Spinal cord (tissue), 10 donors: ENCODE measurements around the gene MC2R. TPM values are rescaled to one million over a fixed set of nuclear protein-coding genes. Genes with fewer than 3 reads are reported as not detected.

ENCODE experiments used
- DNase-seq, 6 donors: peaks; one replicate each; pipeline versions ENCODE4 v3.0.0 to v3.0.0-alpha.2; 2013 to 2015; ENCODE audit warnings: low spot score in 6 of 6, low read depth in 4 of 6
- H3K27ac ChIP-seq: one replicate; pipeline ENCODE4 v1.5.1; 2013; ENCODE audit warnings: low read depth, low read length, control low read depth
- H3K27me3 ChIP-seq: one replicate; pipeline ENCODE4 v1.6.1; 2013; ENCODE audit warnings: low read length; ENCODE audit not compliant: control insufficient read depth, insufficient read depth
- H3K36me3 ChIP-seq: one replicate; pipeline ENCODE4 v1.6.1; 2013; ENCODE audit warnings: low read length; ENCODE audit not compliant: control insufficient read depth, insufficient read depth
- H3K4me1 ChIP-seq: one replicate; pipeline ENCODE4 v1.6.1; 2013; ENCODE audit warnings: low read length; ENCODE audit not compliant: control insufficient read depth, insufficient read depth
- H3K4me3 ChIP-seq: one replicate; pipeline ENCODE4 v1.5.1; 2013; ENCODE audit warnings: low read depth, low read length, control low read depth
- H3K9me3 ChIP-seq: one replicate; pipeline ENCODE4 v1.6.1; 2013; ENCODE audit warnings: low read length; ENCODE audit not compliant: control insufficient read depth, insufficient read depth
- WGBS: methylation state at CpG from one replicate; pipeline ENCODE4 v1.1.5; 2013; ENCODE audit warnings: missing lambda C conversion rate; ENCODE audit not compliant: insufficient coverage; 5-methylcytosine and 5-hydroxymethylcytosine counted together
- long read RNA-seq, 4 donors: transcript quantifications; one replicate each; lab custom pipeline, GENCODE V29; 2026
- polyA plus RNA-seq, 2 donors: library from polyadenylated mRNA; unstranded; fragments of 120-200 nt; gene quantifications; one replicate each; pipeline ENCODE4 v1.2.1, GENCODE V29; 2013; ENCODE audit not compliant: insufficient read length in 2 of 2
- total RNA-seq, 2 donors: library from RNA; depleted of rRNA in 1 of 2; stranded (reverse); fragments of 120-200 nt in 1 of 2; fragments of >200 nt in 1 of 2; gene quantifications; one replicate each; pipeline versions ENCODE4 v1.2.3 to v1.2.4, GENCODE V29; 2013 to 2014
- donor health status: healthy.

The MC2R gene
- total RNA-seq = not detected
- polyA plus RNA-seq = not detected
- long read RNA-seq, donor 1, partial matches to known transcripts = 0 of 2 reads
- long read RNA-seq, donor 1, other reads (novel, unspliced or antisense) = 0 of 2 reads
- long read RNA-seq, donor 2 = 0 reads
- long read RNA-seq, donor 3 = 0 reads
- long read RNA-seq, donor 4 = 0 reads

DNA sequence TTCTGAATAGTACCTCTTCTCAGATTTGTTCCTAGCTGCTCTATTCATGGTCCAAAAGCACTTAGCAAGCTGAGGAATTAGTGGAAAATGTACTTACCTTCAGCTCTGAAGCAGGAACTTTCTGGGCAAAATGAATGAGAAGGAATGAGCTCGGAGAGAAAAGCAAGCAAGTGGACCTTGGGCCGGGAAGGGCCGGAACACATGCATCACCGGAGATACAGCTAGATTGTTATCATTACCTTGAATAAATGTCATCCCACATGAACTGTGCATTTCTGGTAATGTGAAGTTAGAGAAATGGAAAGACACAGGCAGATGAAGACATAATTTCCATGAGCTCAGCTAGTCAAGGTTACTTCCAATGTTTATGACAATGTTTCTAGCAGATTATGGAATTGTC, at the start of gene MC2R:
Gene MC2R (minus strand): TSS at position 146 of the 400 bp plus-strand sequence. CDS start 30,018 bp downstream, outside the sequence.
- H3K27me3 ChIP-seq = no peaks in the 10 kb centered on the region
- no peaks in the 10 kb centered on the region for H3K9me3 ChIP-seq
- no peak within 1 kb of the TSS for H3K4me3 ChIP-seq
- DNase-seq = peak in 1 of 6 donors; percentile 6
- WGBS = no CpG with 5 or more reads among the region's 4 CpGs
- peaks cover 9% of the 10 kb centered on the region for H3K4me1 ChIP-seq
- H3K36me3 ChIP-seq = no peaks in the 10 kb centered on the region
- H3K27ac ChIP-seq = no peak within 1 kb of the TSS

DNA sequence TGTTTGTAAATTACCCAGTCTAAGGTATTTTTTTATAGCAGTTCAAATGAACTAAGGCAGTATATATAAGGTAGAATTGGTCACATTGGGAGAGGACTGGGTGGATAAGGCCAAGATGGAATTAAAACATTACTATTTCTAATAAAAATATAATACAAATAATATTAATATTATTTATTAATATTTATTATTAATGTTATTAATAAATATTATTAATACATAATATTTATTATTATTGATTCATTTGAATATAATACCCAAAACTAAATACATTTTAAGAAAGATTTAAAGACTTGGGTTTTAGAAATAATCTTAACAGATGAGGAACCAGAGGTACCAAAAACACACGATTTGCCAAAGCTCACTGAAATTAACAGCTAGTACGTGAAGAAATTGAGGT, 30.5 kb upstream of the MC2R start:
- DNase-seq = no peak
- Histone ChIP-seq H3K4me1 (no peaks in the 10 kb centered on the region), H3K9me3 (no peaks in the 10 kb centered on the region), H3K27ac (no peak overlapping the region), H3K4me3 (no peak overlapping the region), H3K36me3 (no peaks in the 10 kb centered on the region), H3K27me3 (no peaks in the 10 kb centered on the region)
- no CpG with 5 or more reads among the region's 2 CpGs for WGBS

DNA sequence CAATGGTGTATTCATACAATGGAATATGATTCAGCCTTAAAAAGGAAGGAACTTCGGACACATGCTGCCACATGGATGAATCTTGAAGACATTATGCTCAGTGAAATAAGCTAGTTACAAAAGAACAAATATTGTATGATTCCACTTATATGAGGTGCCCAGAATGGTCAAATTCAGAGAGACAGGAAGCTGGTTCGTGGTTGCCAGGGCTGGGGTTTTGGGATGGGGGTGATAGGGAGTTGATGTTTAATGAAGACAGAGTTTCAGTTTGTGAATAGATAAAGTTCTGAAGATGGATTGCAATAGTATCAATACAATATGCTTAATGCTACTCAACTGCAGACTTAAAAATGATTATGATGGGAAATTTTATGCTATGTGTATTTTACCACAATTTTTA, 28.0 kb upstream of the MC2R start:
- WGBS = 60% methylated on average over 1 of the region's 2 CpGs
- Histone ChIP-seq H3K27ac (no peak overlapping the region), H3K4me3 (no peak overlapping the region), H3K4me1 (no peaks in the 10 kb centered on the region), H3K36me3 (no peaks in the 10 kb centered on the region), H3K9me3 (no peaks in the 10 kb centered on the region), H3K27me3 (no peaks in the 10 kb centered on the region)
- no peak for DNase-seq

GRCh38 chr18:13940326-13940725, 25.0 kb upstream of the MC2R start:
- no peak overlapping the region for H3K27ac ChIP-seq
- H3K4me3 ChIP-seq = no peak overlapping the region
- no peak for DNase-seq
- no peaks in the 10 kb centered on the region for H3K27me3 ChIP-seq
- 54% methylated on average over 8 of the region's 14 CpGs for WGBS
- H3K9me3 ChIP-seq = no peaks in the 10 kb centered on the region
- H3K36me3 ChIP-seq = no peaks in the 10 kb centered on the region
- H3K4me1 ChIP-seq = no peaks in the 10 kb centered on the region

DNA sequence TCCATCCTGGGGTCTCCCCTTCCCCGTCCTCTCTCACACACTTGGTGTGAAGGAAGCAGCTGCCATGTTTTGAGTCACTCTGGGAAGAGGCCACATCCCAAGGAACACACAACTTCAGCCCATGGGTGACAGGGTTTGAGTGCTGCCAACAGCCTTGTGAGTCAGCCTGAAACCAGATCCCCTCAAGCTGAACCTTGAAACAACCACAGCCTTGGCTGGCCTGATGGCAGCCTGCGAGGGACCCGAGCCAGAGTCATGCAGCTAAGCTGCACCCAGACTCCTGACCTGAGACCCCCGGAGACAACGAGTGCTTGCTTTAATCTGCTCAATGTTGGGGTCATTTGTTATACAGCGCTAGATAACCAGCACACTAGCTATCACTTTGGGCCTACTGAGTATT, 19.3 kb upstream of the MC2R start:
- peaks cover 4% of the 10 kb centered on the region for H3K4me1 ChIP-seq
- no peak overlapping the region for H3K4me3 ChIP-seq
- H3K36me3 ChIP-seq = no peaks in the 10 kb centered on the region
- H3K27ac ChIP-seq = no peak overlapping the region
- 98% methylated on average over 5 of the region's 6 CpGs for WGBS
- H3K9me3 ChIP-seq = no peaks in the 10 kb centered on the region
- no peaks in the 10 kb centered on the region for H3K27me3 ChIP-seq
- no peak for DNase-seq

- Histone ChIP-seq H3K27me3 (no peaks in the 10 kb centered on the region), H3K4me3 (no peak overlapping the region), H3K4me1 (peaks cover 4% of the 10 kb centered on the region), H3K36me3 (no peaks in the 10 kb centered on the region), H3K27ac (no peak overlapping the region), H3K9me3 (peaks cover 2% of the 10 kb centered on the region)
- no peak for DNase-seq
- WGBS = 93% methylated on average over 2 of the region's 3 CpGs
Observed at GRCh38 chr18:13934058-13934457, 18.7 kb upstream of the MC2R start.

- WGBS = 75% methylated on average over 5 of the region's 10 CpGs
- H3K36me3 ChIP-seq = no peaks in the 10 kb centered on the region
- no peak for DNase-seq
- no peak overlapping the region for H3K27ac ChIP-seq
- peaks cover 4% of the 10 kb centered on the region for H3K4me1 ChIP-seq
- peaks cover 2% of the 10 kb centered on the region for H3K9me3 ChIP-seq
- no peaks in the 10 kb centered on the region for H3K27me3 ChIP-seq
- H3K4me3 ChIP-seq = no peak overlapping the region
Observed at GRCh38 chr18:13932285-13933025, 17.1 kb upstream of the MC2R start.

DNA sequence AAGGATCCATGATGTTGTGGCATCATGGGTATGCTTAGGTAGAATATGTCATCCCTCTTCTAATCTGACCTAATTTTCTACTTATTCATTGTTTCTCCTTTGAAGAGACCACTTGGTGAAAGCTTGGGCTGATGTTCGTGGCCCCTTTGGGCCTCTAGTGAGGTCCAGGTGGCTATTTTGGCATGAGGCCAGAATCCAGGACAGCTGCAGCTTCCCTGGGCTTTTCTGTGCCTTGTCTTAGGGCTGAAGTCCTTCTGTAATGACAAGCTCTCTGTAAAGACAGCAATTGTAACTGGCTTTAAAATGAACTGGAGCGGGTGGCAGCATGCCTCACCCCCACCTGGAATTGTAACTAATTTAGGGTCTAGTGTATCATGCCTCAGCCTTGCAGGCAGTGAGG, 15.6 kb upstream of the MC2R start:
- no peak overlapping the region for H3K4me3 ChIP-seq
- no peaks in the 10 kb centered on the region for H3K27me3 ChIP-seq
- peaks cover 2% of the 10 kb centered on the region for H3K9me3 ChIP-seq
- no peak for DNase-seq
- H3K27ac ChIP-seq = no peak overlapping the region
- peaks cover 4% of the 10 kb centered on the region for H3K4me1 ChIP-seq
- 65% methylated on average over 2 of the region's 2 CpGs for WGBS
- no peaks in the 10 kb centered on the region for H3K36me3 ChIP-seq

GRCh38 chr18:13923221-13923620, 7.9 kb upstream of the MC2R start:
- Histone ChIP-seq H3K36me3 (no peaks in the 10 kb centered on the region), H3K4me3 (no peak overlapping the region), H3K27ac (no peak overlapping the region), H3K9me3 (no peaks in the 10 kb centered on the region), H3K27me3 (no peaks in the 10 kb centered on the region), H3K4me1 (peaks cover 3% of the 10 kb centered on the region)
- DNase-seq = peak in 1 of 6 donors; percentile 59
- WGBS = 87% methylated on average over 3 of the region's 3 CpGs

DNA sequence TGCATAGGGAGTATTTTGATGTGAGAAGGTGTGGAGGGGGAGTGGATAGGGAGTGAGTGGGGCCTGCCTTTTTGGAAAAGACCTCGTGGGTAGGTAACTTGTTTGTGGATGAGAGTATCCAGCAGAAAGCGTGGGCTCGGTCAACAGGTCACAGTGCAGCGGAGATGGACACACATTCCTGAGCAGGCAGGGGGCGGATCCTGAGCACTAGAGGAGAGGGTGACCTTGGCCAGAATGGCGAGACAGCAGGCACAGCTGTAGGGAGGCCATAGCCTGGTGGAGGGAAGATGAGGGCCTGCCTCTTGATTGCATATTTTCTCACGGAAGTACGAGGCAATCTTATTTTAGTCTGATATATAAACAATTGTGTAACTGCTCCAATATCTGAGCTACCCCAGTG, 3.6 kb upstream of the MC2R start:
- Histone ChIP-seq H3K9me3 (no peaks in the 10 kb centered on the region), H3K27me3 (no peaks in the 10 kb centered on the region), H3K36me3 (no peaks in the 10 kb centered on the region), H3K4me1 (peaks cover 12% of the 10 kb centered on the region), H3K27ac (no peak overlapping the region), H3K4me3 (no peak overlapping the region)
- no peak for DNase-seq
- WGBS = 91% methylated on average over 7 of the region's 8 CpGs
